IPS-20b (cell line): ENCODE data around the gene ZDHHC11.
"Not testable (repeated sequence)": the region's sequence is repeated elsewhere in the genome, so short reads cannot be mapped to it uniquely, and the experiment has no call there.

Experiments
- H3K27ac ChIP-seq: one replicate; pipeline ENCODE4 v1.5.1; 2013; ENCODE audit warnings: low read length
- H3K27me3 ChIP-seq: 2 replicates; pipeline ENCODE4 v1.6.1; 2013; ENCODE audit warnings: mild to moderate bottlenecking, low read length, inconsistent platforms; ENCODE audit not compliant: insufficient read depth
- H3K36me3 ChIP-seq: 2 replicates; pipeline ENCODE4 v1.6.1; 2013; ENCODE audit warnings: low read depth, mild to moderate bottlenecking, inconsistent platforms, low read length, moderate library complexity; ENCODE audit not compliant: insufficient read depth
- H3K4me1 ChIP-seq: 2 replicates; pipeline ENCODE4 v1.6.1; 2013; ENCODE audit warnings: mild to moderate bottlenecking, control low read depth, inconsistent platforms, low read length, moderate library complexity; ENCODE audit not compliant: insufficient read depth
- H3K4me3 ChIP-seq: 2 replicates; pipeline ENCODE4 v1.5.1; 2013; ENCODE audit warnings: mild to moderate bottlenecking, low read length, inconsistent platforms
- H3K9ac ChIP-seq: 2 replicates; pipeline ENCODE4 v1.6.1; 2013; ENCODE audit warnings: low read depth, mild to moderate bottlenecking, inconsistent platforms, low read length, moderate library complexity
- H3K9me3 ChIP-seq: 2 replicates; pipeline ENCODE4 v1.6.1; 2013; ENCODE audit warnings: mild to moderate bottlenecking, low read depth, low read length, inconsistent platforms; ENCODE audit not compliant: insufficient read depth

ZDHHC11 gene

DNA sequence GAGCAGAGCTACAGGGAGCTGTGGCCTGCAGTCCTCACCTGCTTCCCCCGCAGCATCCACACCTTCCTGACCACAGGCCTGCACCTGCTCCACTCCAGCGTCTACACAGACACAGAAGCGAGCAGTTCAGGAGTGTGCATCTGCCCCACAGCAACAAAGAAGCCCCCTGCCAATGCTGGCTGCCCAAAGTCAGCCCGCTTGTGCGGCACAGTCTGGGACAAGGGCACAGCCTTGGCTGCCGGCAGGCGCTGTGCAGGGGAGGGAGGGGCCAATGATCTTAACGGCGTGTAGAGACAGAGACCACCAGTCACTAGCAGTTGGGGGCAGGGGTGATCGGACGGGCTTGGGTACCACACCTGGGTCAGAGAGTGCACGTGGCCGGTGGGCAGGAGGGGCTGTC is 35.2 kb upstream of the ZDHHC11 start:
- H3K27me3 ChIP-seq: no peaks in the 10 kb centered on the region
- no peak overlapping the region for H3K9ac ChIP-seq
- no peak overlapping the region for H3K4me3 ChIP-seq
- H3K9me3 ChIP-seq: no peaks in the 10 kb centered on the region
- H3K36me3 ChIP-seq: peaks cover 100% of the 10 kb centered on the region
- no peaks in the 10 kb centered on the region for H3K4me1 ChIP-seq
- no peak overlapping the region for H3K27ac ChIP-seq

DNA sequence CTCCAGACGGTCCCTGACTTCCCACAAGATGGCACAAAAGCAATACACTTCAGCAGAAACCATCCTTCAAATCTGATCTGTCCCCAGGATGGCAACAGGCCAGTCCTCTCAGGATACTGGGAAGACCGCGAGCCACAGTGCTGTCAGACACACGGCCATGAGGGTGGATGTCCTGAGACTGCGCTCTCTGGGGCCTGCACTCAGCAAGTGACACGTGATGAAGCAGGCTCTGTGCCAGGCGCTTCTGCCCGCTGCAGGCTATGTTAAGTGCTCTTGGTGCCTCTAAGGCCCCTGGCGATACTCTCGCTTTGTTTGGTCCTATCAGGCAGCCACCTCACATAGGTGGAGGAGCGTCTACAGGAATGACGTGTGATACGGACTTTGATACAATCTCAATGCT is 34.7 kb upstream of the ZDHHC11 start:
- peaks cover 100% of the 10 kb centered on the region for H3K36me3 ChIP-seq
- no peak overlapping the region for H3K4me3 ChIP-seq
- no peaks in the 10 kb centered on the region for H3K4me1 ChIP-seq
- H3K27ac ChIP-seq: no peak overlapping the region
- no peak overlapping the region for H3K9ac ChIP-seq
- no peaks in the 10 kb centered on the region for H3K9me3 ChIP-seq
- no peaks in the 10 kb centered on the region for H3K27me3 ChIP-seq

DNA sequence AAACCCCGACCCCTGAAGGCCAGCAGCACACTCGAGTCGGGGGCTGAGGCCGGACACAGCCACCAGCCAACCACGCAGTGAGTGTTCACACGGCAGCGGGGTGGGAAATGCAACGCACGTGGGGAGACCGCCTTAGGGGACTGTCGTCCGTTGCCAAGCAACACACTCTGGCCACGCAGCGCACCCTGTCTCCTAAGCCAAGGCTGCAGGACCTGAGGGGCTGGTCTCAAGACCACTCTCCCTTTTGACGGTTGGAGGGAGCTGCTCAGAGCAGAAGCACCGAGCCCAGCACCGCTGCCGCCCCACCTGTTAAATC is 34.3 kb upstream of the ZDHHC11 start:
- Histone ChIP-seq H3K4me1 (no peaks in the 10 kb centered on the region), H3K9ac (no peak overlapping the region), H3K36me3 (peaks cover 96% of the 10 kb centered on the region), H3K4me3 (no peak overlapping the region), H3K27ac (no peak overlapping the region), H3K9me3 (no peaks in the 10 kb centered on the region), H3K27me3 (no peaks in the 10 kb centered on the region)

DNA sequence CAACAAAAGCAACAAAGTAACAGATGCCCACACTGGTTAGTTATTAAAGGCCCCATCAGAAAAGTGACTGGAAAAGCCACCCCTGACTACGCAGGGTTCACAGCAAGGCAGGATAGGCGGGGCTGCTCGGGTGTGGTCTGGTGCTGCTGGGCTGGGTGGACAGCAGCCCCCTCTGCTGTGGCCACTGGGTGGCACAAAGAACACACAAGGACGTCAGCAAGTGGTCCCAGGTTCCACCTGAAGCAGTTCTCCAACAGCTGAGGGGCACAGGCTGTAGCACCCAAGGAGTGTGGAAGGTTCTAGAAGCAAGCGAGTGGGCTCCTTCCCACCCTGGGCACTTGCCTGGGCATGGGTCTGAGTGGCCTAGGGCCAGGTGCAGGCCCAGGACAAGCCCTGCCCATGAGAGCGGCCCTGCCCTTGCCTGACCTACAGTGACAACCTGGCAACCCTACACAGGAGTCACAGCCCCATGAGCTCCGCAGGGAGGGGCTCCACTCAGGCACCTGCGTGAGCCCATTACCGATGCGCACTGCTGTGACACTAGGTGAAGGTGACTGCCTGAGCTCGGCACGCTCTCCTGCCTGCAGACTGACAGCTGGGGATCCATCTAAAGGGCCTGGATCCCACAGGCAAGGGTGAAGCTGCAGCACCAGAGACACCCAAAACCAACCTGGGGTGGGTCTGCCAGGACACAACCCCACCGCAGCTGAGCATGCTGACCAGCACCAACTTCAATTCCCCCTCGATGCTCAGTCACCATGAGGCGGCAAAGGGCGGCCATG is 33.8 kb upstream of the ZDHHC11 start:
- H3K9me3 ChIP-seq: no peaks in the 10 kb centered on the region
- H3K4me1 ChIP-seq: no peaks in the 10 kb centered on the region
- H3K4me3 ChIP-seq: no peak overlapping the region
- peaks cover 91% of the 10 kb centered on the region for H3K36me3 ChIP-seq
- no peak overlapping the region for H3K9ac ChIP-seq
- no peak overlapping the region for H3K27ac ChIP-seq
- no peaks in the 10 kb centered on the region for H3K27me3 ChIP-seq

DNA sequence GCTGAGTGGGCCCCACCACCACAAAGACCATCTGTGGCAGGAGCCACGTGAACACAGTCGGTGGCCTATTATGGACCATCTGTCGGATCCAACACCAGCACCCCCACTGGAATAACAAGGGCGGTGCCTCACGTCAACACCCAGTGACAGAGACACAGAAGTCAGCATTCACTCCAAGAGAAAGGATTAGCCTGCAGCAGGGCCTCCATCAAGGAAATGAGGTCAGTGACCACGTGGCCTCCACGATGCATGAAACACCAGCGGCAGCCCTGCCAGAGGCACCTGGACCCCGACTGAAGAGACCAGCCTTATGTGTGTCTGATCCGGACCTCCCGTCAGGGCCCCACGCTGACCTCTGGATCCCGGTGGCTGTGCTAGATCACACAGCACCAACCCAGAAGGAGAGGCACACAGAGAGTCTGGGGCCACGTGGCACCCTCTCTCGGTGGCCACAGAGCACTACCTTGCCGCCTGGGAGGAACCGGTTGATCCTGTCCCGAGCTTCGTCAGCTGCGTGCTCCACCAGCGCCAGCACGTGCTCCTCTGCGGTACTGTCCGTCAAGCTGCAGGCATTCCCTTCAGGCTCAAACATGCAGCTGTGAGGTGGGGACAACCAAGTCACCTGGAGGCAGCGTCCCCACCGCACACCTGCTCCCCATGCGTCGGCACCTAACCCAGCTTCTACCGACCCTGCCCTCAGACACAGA is 32.8 kb upstream of the ZDHHC11 start:
- no peaks in the 10 kb centered on the region for H3K27me3 ChIP-seq
- H3K9ac ChIP-seq: no peak overlapping the region
- H3K27ac ChIP-seq: no peak overlapping the region
- H3K4me1 ChIP-seq: no peaks in the 10 kb centered on the region
- no peak overlapping the region for H3K4me3 ChIP-seq
- peaks cover 82% of the 10 kb centered on the region for H3K36me3 ChIP-seq
- no peaks in the 10 kb centered on the region for H3K9me3 ChIP-seq

DNA sequence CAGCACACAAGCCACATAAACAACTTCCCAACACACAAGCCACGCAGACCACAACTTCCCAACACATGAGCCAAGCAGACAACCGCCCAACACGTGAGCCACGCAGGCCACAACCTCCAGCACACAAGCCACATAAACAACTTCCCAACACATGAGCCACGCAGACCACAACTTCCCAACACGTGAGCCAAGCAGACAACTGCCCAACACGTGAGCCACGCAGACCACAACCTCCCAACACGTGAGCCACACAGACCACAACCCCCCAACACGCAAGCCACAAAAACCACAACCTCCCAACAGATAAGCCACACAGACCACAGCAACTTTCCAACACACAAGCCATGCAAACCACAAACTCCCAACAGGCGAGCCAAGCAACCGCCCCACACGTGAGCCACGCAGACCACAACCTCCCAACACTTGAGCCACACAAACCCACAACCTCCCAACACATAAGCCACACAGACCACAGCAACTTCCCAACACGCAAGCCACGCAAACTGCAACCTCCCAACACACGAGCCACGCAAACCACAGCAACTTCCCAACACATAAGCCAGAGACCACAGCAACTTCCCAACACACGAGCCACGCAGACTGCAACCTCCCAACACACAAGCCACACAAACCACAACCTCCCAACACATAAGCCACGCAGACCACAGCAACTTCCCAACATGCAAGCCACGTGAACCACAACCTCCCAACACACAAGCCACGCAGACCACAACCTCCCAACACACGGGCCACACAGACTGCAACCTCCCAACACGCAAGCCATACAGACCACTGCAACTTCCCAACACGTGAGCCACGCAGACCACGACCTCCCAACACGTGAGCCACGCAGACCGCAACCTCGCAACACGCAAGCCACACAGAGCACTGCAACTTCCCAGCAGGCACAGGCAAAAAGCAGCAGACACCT is 31.7 kb upstream of the ZDHHC11 start:
- H3K27me3 ChIP-seq: no peaks in the 10 kb centered on the region
- H3K9me3 ChIP-seq: no peaks in the 10 kb centered on the region
- peaks cover 79% of the 10 kb centered on the region for H3K36me3 ChIP-seq
- H3K4me3 ChIP-seq: no peak overlapping the region
- no peaks in the 10 kb centered on the region for H3K4me1 ChIP-seq
- H3K27ac ChIP-seq: no peak overlapping the region
- H3K9ac ChIP-seq: no peak overlapping the region

DNA sequence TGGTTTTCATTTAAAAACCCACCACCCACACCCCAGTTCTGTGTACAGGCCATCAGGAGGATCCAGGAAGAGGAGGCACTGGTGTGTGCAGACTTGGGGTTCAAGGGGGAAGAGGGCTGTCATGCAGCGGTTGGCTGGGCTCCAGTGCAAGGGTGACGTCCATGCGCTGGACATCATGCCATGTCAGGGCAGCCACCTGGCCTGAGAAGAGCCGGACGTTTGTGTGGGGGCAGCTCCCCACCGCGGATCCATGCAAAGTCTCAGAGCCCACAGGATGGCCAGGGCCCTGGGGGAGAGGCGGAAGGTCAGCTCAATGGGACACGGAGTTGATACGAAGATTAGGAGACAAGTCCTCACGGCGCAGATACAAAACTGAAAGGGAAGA is 30.8 kb upstream of the ZDHHC11 start:
- Histone ChIP-seq H3K9ac (no peak overlapping the region), H3K4me1 (no peaks in the 10 kb centered on the region), H3K27me3 (no peaks in the 10 kb centered on the region), H3K4me3 (no peak overlapping the region), H3K36me3 (peaks cover 79% of the 10 kb centered on the region), H3K9me3 (no peaks in the 10 kb centered on the region), H3K27ac (no peak overlapping the region)

DNA sequence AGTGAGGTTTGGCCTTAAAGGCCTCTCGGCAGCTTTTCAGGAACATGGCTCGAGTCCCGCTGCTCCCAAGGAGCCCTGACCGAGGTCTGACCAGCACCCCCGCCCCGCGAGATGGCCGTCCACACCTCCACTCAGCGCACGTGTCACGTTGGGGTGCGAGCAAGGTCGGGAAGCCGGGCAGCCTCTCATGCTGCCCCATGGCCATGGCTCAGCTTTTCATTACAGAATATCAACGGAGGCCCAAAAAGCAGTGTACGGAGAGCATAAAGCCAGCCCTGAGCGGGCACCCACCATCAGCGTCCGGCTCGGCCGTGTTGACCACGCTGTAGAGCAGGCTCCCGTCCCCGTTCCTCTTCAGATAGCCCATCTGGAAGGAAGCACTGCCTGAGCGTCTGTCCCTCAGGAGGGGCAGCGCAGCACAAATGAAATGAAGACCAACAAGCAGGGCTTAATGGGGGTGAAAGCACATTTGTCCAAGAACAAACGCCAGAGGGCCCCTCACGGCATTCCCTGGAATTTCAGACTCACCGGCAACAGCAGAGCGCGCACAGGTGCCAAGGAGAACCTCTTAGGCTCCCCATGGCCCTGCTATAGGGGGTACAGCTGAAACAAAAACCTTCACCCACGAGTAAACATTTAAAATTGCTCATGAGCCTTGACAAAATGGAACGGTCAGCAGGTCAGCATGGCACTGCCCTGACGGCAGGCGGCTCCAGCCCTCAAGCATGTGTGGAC is 30.2 kb upstream of the ZDHHC11 start:
- Histone ChIP-seq H3K9me3 (no peaks in the 10 kb centered on the region), H3K36me3 (peaks cover 79% of the 10 kb centered on the region), H3K4me3 (no peak overlapping the region), H3K27ac (no peak overlapping the region), H3K9ac (no peak overlapping the region), H3K27me3 (no peaks in the 10 kb centered on the region), H3K4me1 (no peaks in the 10 kb centered on the region)

DNA sequence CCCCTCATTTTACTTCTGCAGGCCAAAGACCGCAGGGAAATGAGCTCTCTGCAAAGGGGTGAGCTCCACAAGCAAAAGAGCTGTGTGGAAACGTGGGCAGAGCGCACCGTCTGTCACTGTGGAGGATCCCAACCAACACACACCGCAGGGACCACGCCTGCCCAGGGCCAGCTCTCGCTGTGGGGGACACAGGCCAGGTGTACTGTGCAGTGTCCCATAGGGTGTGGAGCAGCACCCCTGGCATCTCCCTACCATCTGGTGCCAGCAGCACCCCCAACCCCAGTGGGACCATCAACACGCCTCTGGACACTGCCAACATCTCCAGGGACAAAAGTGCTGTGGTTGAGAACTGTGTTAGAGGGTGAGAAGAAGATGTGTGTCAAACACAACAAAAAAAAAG is 27.9 kb upstream of the ZDHHC11 start:
- not testable (repeated sequence) for H3K9me3 ChIP-seq, H3K27ac ChIP-seq, H3K4me3 ChIP-seq, H3K27me3 ChIP-seq, H3K9ac ChIP-seq, H3K4me1 ChIP-seq
- H3K36me3 ChIP-seq: peaks cover 79% of the 10 kb centered on the region

DNA sequence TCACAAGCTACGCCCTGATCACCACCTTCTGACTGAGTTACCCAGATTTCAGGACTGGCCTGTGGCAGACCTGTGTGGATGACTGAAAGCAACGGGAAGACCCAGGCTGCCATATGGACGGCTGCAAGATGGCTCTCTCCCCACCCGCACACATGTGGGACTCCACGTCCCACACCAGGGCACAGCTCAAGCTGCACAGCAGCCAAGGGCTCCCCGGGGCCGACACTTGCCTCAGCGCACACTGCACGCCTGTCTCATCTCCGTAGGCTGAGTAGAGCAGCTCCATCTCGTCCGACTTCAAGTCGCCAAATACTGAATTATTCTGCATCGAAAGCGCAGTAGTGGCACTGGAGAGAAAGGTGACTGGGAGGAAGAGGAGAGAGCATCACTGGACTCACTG is 27.3 kb upstream of the ZDHHC11 start:
- no peaks in the 10 kb centered on the region for H3K9me3 ChIP-seq
- H3K36me3 ChIP-seq: peaks cover 79% of the 10 kb centered on the region
- H3K27me3 ChIP-seq: no peaks in the 10 kb centered on the region
- no peak overlapping the region for H3K9ac ChIP-seq
- H3K27ac ChIP-seq: no peak overlapping the region
- no peak overlapping the region for H3K4me3 ChIP-seq
- no peaks in the 10 kb centered on the region for H3K4me1 ChIP-seq
